Nephron progenitor cell (in vitro differentiated cells): ENCODE data around the gene SSBP4.

Experiments used
- DNase-seq: peaks from one replicate; pipeline ENCODE4 v3.0.0; 2021
- H3K27ac Mint-ChIP-seq: 2 replicates; pipeline ENCODE4 v1.8.0; 2021; ENCODE audit warnings: mild to moderate bottlenecking, moderate library complexity, mixed read lengths
- H3K27me3 Mint-ChIP-seq: 2 replicates; pipeline ENCODE4 v1.8.0; 2021; ENCODE audit warnings: mild to moderate bottlenecking, low read depth, mixed read lengths; ENCODE audit not compliant: poor library complexity
- H3K36me3 Mint-ChIP-seq: 2 replicates; pipeline ENCODE4 v1.8.0; 2021; ENCODE audit warnings: low read depth, mixed read lengths
- H3K4me1 Mint-ChIP-seq: 2 replicates; pipeline ENCODE4 v1.8.0; 2021; ENCODE audit warnings: mixed read lengths
- H3K4me3 Mint-ChIP-seq: 2 replicates; pipeline ENCODE4 v1.8.0; 2021; ENCODE audit warnings: mild to moderate bottlenecking, moderate library complexity, mixed read lengths
- H3K9me3 Mint-ChIP-seq: 2 replicates; pipeline ENCODE4 v1.8.0; 2021; ENCODE audit warnings: mild to moderate bottlenecking, moderate library complexity, mixed read lengths
- CTCF ChIP-seq: fragments of 200-600 bp; sonication (generic); IDR thresholded peaks from 2 replicates; pipeline ENCODE4 v1.5.0; 2021; ENCODE audit warnings: antibody characterized with exemption

The SSBP4 gene

GRCh38 chr19:18444513-18444912, 25.3 kb downstream of the SSBP4 start:
- no peaks in the 10 kb centered on the region for H3K9me3 Mint-ChIP-seq
- TF ChIP-seq CTCF = no peak
- no peak for DNase-seq
- H3K36me3 Mint-ChIP-seq = peaks cover 17% of the 10 kb centered on the region
- no peak overlapping the region for H3K4me3 Mint-ChIP-seq
- peaks cover 4% of the 10 kb centered on the region for H3K27me3 Mint-ChIP-seq
- peaks cover 59% of the 10 kb centered on the region for H3K4me1 Mint-ChIP-seq
- no peak overlapping the region for H3K27ac Mint-ChIP-seq

GRCh38 chr19:18445262-18445948, 26.2 kb downstream of the SSBP4 start:
- DNase-seq = no peak
- Mint-ChIP-seq H3K27me3 (peaks cover 4% of the 10 kb centered on the region), H3K4me3 (no peak overlapping the region), H3K36me3 (peaks cover 17% of the 10 kb centered on the region), H3K27ac (no peak overlapping the region), H3K4me1 (peaks cover 50% of the 10 kb centered on the region), H3K9me3 (no peaks in the 10 kb centered on the region)
- TF ChIP-seq CTCF = no peak

- no peak overlapping the region for H3K4me3 Mint-ChIP-seq
- no peak for TF ChIP-seq CTCF
Measured at GRCh38 chr19:18446145-18446810, 27.1 kb downstream of the SSBP4 start.

DNA sequence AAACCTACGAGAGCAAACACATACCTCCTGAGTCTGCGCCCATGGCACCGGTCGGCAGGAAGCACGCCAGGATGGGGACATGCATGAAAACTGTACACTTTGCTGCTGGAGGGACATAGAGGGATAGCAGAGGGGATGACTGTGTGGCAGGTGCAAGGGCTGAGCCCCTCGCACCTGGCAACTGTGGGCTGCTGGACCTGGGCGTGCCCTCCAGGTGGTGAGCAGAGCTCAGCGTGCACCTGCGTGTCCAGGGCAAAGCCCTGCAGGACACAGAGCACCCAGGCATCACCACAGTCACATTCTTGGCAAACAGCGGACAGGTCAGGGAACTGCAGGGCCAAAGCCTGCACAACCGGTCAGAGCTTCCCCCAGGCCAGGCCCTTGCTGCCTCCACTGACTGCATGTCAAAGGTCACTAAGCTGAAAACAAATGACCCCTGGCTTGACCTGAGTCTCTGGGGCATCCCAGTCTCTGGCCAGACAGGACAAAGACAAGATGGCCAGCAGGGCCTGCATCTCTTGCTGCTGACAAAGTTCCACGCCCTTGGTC, 27.7 kb downstream of the SSBP4 start:
- Mint-ChIP-seq H3K4me3 (no peak overlapping the region), H3K9me3 (no peaks in the 10 kb centered on the region), H3K36me3 (peaks cover 17% of the 10 kb centered on the region), H3K27me3 (peaks cover 4% of the 10 kb centered on the region), H3K27ac (peak overlapping the region; percentile 83), H3K4me1 (peaks cover 39% of the 10 kb centered on the region)
- DNase-seq = no peak
- TF ChIP-seq CTCF = no peak

More at GRCh38 chr19:18446145-18446810, 27.1 kb downstream of the SSBP4 start:
- no peaks in the 10 kb centered on the region for H3K9me3 Mint-ChIP-seq
- peaks cover 17% of the 10 kb centered on the region for H3K36me3 Mint-ChIP-seq
- no peak overlapping the region for H3K27ac Mint-ChIP-seq
- no peak for DNase-seq
- peaks cover 4% of the 10 kb centered on the region for H3K27me3 Mint-ChIP-seq
- H3K4me1 Mint-ChIP-seq = peaks cover 41% of the 10 kb centered on the region

DNA sequence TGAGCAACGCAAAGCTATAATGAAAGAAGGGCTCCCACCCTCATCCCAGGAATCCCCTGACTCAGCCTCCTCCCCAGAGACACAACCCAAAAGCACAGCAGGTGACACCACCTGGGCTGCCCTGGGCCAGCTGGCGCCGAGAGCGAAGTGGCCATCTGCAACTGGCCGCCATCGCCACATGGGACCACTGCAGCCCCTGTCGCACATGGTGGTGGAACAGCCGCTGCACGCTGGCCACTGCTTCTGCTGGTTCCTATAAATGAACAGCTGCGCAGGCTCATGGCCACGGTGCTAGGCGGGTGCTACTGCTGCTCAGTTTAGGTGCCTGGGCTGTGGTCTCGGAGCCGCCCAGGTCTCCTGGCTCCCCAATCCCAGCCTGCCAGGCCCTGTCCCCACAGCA, 30.4 kb downstream of the SSBP4 start:
- Mint-ChIP-seq H3K27ac (no peak overlapping the region), H3K27me3 (no peaks in the 10 kb centered on the region), H3K4me1 (peaks cover 41% of the 10 kb centered on the region), H3K4me3 (no peak overlapping the region), H3K36me3 (peaks cover 16% of the 10 kb centered on the region), H3K9me3 (no peaks in the 10 kb centered on the region)
- DNase-seq = no peak
- no peak for TF ChIP-seq CTCF
